Stimulated activated CD8-positive, alpha-beta memory T cell treated with anti-CD3 and anti-CD28 coated beads, Interleukin-12 subunit alpha, Interleukin-12 subunit beta, amount 100 ng/mL, for 4 hours (primary cell): ENCODE measurements around the gene FBXO17.
A peak's percentile ranks its signal among the peaks of the same experiment; 100 is the strongest.

Source experiments
- DNase-seq: peaks from one replicate; pipeline ENCODE4 v3.0.0-alpha.2; 2020; ENCODE audit warnings: low read depth

Gene FBXO17

GRCh38 chr19:38917516-38917915, 58.0 kb downstream of the FBXO17 start:
- no peak for DNase-seq

- no peak for DNase-seq
Observed at GRCh38 chr19:38915329-38916321, 59.9 kb downstream of the FBXO17 start.

GRCh38 chr19:38913958-38914357, 61.6 kb downstream of the FBXO17 start:
- no peak for DNase-seq

GRCh38 chr19:38912600-38913514, 62.7 kb downstream of the FBXO17 start:
- no peak for DNase-seq

- no peak for DNase-seq
Observed at GRCh38 chr19:38911388-38912001, 64.0 kb downstream of the FBXO17 start.

- DNase-seq, result no peak
Observed at GRCh38 chr19:38910488-38910887, 65.1 kb downstream of the FBXO17 start.

- no peak for DNase-seq
Observed at GRCh38 chr19:38908911-38909310, 66.6 kb downstream of the FBXO17 start.

- DNase-seq, result no peak
Observed at GRCh38 chr19:38907670-38908069, 67.9 kb downstream of the FBXO17 start.

- no peak for DNase-seq
Observed at GRCh38 chr19:38907227-38907626, 68.3 kb downstream of the FBXO17 start.

- no peak for DNase-seq
Observed at GRCh38 chr19:38905620-38906019, 69.9 kb downstream of the FBXO17 start.

GRCh38 chr19:38904581-38905539, 70.7 kb downstream of the FBXO17 start:
- no peak for DNase-seq

GRCh38 chr19:38901683-38902082, 73.9 kb downstream of the FBXO17 start:
- no peak for DNase-seq

- no peak for DNase-seq
Observed at GRCh38 chr19:38900743-38901190, 74.8 kb downstream of the FBXO17 start.

- DNase-seq, result no peak
Observed at GRCh38 chr19:38900202-38900629, 75.3 kb downstream of the FBXO17 start.

- peak; percentile 97 for DNase-seq
Observed at GRCh38 chr19:38899447-38900201, 75.9 kb downstream of the FBXO17 start, which contains the start of the genes NFKBIB and SIRT2. Gene NFKBIB, plus strand, starts transcription at chr19:38899969. Its CDS starts 64 bp downstream, at chr19:38900033. Gene SIRT2, minus strand, starts transcription at chr19:38899618. Its CDS starts 97 bp downstream, at chr19:38899521.

- DNase-seq, result no peak
Observed at GRCh38 chr19:38898788-38899446, 76.6 kb downstream of the FBXO17 start.

- no peak for DNase-seq
Observed at GRCh38 chr19:38894968-38895367, 80.6 kb downstream of the FBXO17 start.

- no peak for DNase-seq
Observed at GRCh38 chr19:38893341-38893771, 82.2 kb downstream of the FBXO17 start.

GRCh38 chr19:38892841-38893240, 82.7 kb downstream of the FBXO17 start:
- no peak for DNase-seq
